GM18858 (cell line): Measurements from ENCODE around the gene IL32.

ENCODE experiments used
- ATAC-seq: cut with Tn5 transposase; IDR thresholded peaks from one replicate; pipeline ENCODE4 v1.9.1; 2021; ENCODE audit not compliant: unreplicated experiment

The IL32 gene, protein sequence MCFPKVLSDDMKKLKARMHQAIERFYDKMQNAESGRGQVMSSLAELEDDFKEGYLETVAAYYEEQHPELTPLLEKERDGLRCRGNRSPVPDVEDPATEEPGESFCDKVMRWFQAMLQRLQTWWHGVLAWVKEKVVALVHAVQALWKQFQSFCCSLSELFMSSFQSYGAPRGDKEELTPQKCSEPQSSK

DNA sequence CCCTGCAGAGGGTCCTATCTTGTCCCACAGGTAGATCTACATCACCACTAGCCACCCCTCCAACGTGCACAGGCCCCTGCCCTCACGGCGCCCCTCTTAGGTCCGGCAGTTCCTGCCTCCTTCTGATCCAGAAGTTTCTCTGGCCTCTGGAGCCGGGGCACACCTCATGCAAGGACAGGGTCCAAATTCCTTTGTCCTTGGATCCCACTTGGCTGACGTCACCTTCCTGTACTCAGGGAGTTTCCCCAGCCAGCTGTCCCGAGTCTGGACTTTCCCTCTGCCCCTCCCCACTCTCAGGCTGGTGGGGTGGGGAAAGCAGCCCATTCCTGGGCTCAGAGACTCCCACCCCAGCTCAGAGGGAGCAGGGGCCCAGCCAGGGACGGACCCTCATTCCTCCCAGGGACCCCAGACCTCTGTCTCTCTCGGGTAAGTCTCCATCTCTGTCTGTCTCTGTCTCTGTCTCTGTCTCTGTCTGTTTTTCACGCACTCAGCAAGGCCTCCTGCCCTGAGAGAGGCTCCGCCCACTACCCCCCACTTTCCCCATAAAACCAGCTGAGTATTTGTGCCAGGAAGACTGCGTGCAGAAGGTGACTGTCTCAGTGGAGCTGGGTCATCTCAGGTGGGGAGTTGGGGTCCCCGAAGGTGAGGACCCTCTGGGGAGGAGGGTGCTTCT, at the start of gene IL32:
TSS of gene IL32 (plus strand) at position 572 of the 673 bp plus-strand sequence. CDS start 172 bp downstream, outside the sequence.
- ATAC-seq = no peak

DNA sequence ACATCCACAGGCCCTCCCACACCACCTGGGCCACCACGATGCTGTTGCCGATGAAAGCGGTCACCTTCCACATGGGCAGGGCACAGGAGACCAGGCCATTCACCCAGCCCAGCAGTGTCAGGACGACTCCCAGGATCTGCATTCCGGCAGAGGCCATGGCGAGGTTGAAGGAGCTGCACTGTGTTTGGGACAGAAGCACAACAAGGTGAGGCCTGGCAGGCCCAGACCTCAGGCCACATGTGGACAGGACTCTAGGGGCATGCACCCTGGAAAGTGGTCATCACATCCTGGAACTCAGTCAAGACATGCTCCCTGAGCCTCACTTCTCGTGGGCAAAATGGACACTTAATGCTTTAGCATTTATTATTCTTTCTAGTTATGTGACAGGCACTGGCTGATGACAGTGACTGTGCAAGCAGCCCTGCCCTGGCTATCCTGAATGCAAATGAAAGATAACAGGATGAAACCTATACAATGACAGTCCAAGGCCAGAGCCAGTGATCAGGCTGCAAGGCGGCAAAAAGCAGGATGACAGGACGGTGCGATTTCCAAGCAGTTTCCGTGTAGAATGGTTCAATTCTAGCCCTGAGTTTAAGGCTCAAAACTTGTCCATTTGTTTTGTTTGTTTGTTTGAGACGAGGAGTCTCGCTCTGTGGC, 49.4 kb upstream of the IL32 start:
- no peak for ATAC-seq

DNA sequence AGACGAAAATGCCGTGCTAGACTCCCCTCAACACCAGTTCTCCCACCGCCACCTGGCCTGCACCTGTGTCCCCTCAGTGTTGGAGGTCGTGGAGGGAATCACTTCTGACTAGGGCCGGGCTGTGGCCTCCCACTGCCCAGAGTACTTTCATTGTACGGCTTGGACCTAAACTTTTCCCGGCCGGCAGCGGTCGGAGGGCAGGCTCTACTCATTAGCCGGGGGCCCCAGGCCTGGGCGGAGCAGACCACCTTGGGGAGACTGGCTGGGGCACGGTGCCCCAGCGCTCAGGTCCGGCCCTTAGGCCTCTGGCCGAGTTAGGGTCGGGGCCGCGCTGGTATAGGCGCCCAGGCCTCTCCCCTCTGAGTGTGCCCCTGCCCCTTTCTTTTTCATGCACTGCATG, 48.1 kb upstream of the IL32 start:
- ATAC-seq = no peak

DNA sequence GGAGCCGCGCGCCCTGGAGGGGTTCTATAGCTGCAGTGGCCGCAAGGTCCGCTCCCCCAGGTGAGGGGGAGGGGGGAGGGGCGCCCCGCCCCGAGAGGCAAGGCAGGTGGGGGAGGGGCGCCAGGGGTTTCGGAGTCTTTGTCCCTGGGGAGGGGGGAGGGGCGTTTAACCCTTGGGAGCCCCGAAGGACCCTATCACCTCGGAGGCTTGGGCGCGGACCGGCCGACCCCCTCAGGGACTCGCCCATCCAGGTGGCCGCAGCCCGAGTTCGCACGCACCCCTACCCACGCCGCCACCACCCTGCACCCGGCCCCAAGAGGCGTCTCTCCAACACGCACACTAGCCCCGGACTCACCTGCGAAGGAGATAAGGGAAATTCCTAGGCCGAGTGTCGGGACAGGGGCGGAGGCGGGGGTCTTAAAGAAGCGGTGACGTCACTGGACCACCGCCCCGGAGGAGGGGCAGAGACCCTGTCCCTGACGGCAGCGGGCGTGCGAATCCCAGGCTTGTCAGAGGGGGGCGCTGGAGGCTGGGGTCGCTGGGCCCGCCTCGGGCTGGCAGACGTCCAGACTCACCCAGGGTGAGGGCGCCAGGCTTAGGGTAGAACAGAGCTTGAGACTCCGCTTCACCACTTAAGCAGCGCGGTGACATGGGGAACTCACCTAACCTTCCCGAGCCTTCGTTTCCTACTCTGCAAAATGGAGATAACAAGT, 47.5 kb upstream of the IL32 start, which contains the start of gene CLDN6:
TSS of gene CLDN6 (minus strand) at position 390 of the 713 bp plus-strand sequence. CDS start 2,162 bp downstream, outside the sequence.
- ATAC-seq = no peak

DNA sequence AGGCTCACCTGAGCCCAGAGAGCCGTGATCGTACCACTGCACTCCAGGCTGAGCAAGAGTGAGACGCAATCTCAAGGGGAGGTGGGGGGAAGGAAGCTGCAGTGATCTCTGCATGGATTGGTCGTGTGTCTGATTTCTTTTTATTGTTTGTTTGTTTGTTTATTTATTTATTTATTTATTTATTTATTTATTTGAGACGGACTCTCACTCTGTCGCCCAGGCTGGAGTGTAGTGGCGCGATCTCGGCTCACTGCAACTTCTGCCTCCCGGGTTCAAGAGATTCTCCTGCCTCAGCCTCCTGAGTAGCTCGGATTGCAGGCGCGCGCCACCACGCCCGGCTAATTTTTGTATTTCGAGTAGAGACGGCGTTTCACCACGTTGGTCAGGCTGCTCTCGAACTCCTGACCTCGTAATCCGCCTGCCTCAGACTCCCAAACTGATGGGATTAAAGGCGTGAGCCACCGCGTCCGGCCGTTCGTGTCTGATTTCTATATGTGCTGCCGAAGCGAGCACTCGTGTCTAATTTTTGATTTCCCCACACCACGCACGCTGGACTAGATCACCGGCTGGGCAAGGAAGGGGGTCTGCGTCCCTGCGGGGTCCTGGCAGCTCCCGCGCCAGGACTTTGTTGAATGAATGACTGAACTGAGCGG, 45.7 kb upstream of the IL32 start:
- ATAC-seq = no peak

DNA sequence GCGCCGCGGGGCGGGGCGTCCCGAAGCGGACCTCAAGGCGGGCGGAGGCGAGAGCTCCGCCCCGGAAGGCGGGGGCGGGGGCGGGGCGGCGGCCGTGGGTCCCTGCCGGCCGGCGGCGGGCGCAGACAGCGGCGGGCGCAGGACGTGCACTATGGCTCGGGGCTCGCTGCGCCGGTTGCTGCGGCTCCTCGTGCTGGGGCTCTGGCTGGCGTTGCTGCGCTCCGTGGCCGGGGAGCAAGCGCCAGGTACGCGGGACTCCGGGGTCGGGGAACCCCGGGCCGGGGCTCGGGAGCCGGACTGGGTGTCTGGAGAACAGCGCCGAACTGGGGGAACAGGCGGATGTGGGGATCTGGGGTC, 45.2 kb upstream of the IL32 start, which contains the start of gene TNFRSF12A:
TSS of gene TNFRSF12A (plus strand) at position 122 of the 357 bp plus-strand sequence. CDS start at position 152, 30 bp downstream.
- no peak for ATAC-seq

DNA sequence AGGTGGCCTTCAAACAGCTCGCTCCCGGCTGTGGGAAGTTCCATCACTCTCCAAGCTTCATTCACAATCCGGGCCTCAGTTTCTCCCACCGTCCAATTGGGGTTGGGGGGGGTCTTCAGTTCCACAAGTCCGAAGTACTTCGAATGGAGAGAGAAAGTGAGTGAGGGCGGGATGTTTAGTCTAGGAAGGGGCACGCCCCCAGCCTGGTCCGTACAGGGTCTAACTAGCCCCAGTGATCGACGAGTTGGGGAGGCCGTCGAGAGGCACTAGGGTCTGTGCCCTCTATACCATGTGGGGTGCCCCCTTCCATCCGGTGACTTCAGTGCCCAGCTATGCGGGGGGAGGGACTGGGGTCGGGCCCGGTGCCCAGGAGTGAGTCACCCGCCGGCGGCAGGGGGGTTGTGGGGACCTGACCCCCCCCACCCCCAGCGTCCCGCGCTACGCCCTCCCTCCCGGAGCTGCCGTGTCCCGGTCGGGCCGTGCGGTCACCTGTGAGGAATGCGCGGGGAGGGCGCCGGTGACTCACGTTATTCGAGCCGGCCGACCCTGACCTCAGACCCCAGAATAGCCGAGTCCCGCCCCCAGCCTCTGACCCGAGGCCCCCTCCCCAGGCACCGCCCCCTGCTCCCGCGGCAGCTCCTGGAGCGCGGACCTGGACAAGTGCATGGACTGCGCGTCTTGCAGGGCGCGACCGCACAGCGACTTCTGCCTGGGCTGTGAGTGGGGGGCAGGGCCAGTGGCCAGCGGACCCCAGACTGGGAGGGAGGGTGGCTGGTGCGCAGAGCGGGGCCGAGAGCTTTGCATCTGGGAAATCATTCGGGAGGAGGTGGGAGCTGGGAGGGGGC, 44.6 kb upstream of the IL32 start:
- ATAC-seq = no peak

DNA sequence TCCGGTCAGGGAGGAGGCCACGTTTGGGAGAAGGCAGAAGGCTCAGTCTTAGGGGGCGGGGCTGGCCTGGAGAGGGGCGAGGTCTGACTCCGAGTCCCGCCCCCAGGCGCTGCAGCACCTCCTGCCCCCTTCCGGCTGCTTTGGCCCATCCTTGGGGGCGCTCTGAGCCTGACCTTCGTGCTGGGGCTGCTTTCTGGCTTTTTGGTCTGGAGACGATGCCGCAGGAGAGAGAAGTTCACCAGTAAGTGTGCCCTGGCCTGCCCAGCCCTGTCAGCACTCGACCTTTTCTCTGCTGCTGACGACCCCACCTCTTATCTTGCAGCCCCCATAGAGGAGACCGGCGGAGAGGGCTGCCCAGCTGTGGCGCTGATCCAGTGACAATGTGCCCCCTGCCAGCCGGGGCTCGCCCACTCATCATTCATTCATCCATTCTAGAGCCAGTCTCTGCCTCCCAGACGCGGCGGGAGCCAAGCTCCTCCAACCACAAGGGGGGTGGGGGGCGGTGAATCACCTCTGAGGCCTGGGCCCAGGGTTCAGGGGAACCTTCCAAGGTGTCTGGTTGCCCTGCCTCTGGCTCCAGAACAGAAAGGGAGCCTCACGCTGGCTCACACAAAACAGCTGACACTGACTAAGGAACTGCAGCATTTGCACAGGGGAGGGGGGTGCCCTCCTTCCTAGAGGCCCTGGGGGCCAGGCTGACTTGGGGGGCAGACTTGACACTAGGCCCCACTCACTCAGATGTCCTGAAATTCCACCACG, 43.8 kb upstream of the IL32 start:
- ATAC-seq = no peak

DNA sequence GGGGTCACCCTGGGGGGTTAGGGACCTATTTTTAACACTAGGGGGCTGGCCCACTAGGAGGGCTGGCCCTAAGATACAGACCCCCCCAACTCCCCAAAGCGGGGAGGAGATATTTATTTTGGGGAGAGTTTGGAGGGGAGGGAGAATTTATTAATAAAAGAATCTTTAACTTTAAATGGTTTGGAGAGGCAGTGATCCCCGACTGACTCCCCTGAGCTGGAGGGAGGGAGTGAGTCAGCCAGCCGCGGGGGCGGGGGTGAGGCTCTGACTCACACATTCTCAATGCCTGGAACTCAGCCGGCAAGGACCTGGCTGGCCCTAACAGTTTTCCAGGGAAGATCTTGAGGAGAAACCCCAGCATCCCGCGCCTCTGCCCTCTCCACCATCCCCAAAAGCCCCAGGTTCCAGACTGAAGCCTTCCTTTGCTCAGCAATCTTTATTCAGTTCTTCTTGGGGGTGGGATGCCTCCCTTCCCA, 43.2 kb upstream of the IL32 start:
- no peak for ATAC-seq

DNA sequence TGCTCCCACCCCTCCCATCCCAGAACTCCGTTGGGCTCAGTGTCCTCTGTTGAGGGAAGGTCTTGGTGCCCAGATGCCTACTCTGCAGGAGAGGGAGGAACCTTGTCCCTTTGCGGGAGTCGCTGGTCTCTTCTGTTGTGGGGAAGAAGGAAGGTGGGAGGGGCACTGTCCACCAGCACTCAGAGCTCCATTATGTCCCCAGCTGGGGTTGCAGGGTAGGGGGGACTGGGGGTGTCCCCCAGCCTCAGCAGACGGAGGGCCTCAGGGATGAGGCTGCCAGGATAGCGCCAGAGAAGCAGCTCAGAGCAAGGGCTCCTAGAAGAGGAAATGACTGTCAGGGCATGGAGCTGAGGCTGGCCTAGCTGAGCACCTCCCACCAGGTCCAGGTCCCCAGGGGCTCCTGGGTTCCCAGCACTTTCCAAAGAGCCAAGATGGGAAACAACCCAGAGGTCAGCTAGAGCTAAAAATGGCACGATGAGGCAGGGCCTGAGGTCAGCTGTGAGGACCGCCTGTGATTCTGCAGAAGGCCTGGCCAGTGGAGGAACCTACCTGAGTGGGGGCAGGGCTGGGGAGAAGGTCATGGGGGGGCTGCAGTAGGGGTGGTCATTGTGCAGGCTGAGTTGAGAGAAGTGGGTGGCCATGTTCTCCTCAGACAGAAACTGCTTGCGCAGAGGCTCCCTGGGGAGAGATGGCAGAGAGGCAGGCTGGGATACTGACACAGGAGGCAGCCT, 42.6 kb upstream of the IL32 start:
- ATAC-seq = no peak

DNA sequence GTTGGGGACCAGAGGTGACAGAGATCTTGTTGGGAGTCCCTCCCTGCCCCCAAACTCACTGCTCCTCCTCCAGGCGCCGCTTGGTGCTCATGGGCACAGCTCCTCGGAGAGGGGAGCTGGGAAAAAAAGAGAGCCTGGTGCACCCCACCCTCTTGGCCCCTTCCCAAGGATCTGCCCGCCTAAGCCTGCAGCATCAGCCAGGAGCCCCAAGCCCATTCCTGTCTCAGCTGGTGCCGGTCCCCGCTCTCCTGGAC, 42.1 kb upstream of the IL32 start:
- no peak for ATAC-seq

DNA sequence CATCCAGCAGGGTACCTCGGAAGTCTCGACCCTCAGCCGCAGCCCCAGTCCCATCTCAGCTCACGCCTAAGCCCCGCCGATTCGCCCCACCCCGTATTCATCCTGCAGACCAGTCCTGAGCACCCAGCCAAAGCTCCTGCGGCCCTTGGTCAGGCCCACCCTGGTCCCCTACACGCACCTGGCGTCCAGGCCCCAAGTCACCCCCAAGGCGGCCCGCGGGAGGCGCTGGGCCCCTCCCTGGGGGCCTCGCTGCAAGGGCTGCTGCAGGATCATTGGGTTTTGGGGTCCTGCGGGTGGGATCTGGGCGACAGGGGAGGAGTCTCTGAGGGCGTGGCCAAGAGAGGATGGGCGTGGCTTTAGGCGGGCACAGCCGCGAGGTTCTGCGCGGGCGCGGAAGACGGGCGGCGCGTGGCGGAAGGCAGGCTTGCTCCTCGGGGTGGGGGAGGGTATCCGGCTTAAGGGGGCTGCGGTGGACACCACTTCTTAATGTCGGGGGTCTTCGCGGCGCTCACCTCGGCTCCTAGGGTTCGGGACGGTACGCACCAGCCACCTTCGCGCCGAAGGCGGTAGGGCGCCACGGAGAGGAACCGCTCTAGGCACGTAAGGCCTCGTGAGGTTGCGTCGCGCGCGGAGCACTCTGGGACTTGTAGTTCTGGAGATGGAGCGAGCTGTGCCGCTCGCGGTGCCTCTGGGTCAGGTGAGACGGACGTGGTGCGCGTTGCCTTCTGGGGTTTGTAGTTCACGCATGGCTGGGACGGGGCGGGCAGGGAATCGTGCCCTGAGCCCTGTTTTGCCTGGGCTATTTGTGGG, 41.6 kb upstream of the IL32 start, which contains the start of the genes HCFC1R1 and THOC6:
TSS of gene HCFC1R1 (minus strand) at position 274 of the 810 bp plus-strand sequence. CDS start at position 273, 1 bp downstream.
TSS of gene THOC6 (plus strand) at position 367 of the 810 bp plus-strand sequence. CDS start at position 659, 292 bp downstream.
- ATAC-seq = peak; percentile 76

DNA sequence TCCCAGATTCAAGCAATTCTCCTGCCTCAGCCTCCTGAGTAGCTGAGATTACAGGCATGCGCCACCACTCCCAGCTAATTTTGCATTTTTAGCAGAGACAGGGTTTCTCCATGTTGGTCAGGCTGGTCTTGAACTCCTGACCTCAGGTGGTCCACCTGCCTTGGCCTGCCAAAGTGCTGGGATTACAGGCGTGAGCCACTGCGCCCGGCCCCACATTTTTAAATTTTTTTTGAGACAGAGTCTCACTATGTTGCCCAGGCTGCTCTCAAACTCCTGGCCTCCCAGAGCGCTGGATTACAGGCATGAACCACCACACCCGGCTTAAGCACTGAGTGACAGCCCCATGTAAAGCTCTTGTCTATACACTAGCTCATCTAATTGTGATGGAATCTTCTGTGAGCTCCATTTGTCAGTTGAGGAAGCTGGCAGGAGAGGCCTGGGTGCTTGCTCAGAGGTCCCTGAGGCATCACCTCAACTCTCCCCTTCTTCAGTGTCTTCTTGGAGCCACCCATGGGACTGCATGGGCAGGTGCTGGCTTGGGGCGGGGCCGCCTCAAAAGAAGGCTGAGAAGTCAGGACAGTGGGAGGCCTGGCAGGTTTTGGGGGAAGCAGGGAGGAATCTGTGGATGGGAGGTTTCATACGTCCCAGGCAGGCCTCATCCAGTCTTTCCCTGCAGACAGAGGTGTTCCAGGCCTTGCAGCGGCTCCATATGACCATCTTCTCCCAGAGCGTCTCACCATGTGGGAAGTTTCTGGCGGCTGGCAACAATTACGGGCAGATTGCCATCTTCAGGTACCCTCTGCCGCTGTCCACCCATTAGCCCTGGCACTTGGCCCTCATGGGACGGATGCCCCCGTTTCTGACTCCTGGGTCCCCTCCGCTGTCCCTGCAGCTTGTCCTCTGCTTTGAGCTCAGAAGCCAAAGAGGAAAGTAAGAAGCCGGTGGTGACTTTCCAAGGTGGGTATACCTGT, 40.1 kb upstream of the IL32 start:
- ATAC-seq = no peak

DNA sequence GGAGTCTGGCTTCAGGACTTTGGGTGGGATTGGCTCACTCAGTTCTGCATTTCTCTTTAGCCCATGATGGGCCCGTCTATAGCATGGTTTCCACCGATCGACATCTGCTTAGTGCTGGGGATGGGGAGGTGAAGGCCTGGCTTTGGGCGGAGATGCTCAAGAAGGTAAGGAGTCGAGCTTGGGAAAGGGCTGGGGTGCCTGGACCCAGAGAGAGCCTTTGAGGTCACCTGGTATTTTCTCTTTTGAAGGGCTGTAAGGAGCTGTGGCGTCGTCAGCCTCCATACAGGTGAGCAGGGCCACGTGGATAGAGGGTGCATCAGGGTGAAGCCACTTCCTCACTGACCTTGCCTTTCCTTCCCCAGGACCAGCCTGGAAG, 39.4 kb upstream of the IL32 start:
- no peak for ATAC-seq

DNA sequence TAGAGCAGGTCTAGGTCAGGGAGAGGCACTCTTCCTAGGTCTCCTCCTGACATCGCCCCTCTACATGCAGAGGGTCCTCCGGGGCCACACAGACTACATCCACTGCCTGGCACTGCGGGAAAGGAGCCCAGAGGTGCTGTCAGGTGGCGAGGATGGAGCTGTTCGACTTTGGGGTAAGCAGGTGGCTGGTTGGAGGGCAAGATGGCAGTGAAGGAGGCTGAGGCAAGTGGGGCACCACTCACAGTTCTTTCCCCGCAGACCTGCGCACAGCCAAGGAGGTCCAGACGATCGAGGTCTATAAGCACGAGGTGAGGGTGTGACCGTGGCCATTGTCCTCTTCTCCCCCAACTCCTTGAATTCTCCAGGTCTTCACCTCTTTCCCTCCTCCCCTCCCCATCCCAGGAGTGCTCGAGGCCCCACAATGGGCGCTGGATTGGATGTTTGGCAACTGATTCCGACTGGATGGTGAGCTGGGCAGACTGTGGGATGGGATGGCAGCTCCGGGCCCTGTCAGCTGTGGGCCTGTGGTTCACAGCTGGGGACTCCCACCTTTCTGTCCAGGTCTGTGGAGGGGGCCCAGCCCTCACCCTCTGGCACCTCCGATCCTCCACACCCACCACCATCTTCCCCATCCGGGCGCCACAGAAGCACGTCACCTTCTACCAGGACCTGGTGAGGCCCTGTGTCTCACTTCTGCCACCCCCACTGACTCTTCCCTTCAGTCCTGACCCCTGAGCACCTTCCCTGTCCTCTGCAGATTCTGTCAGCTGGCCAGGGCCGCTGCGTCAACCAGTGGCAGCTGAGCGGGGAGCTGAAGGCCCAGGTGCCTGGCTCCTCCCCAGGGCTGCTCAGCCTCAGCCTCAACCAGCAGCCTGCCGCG, 38.6 kb upstream of the IL32 start:
- ATAC-seq = no peak

DNA sequence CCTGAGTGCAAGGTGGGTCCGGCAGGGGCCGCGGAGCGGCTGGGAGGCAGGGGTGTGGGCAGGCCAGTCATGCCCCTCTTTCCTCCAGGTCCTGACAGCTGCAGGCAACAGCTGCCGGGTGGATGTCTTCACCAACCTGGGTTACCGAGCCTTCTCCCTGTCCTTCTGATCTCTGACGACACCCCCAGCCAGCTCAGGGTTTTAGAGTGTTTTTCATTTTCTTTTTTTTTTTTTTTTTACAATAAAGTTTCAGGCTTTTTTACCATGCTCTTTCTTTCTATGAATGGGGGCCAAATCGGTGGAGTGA, 38.0 kb upstream of the IL32 start:
- ATAC-seq = no peak
